Fibroblast of lung (primary cell): ENCODE results near the gene SELENOH.

Experiments
- EZH2 ChIP-seq: IDR thresholded peaks from 2 replicates; pipeline ENCODE4 v1.5.1; 2012; ENCODE audit warnings: low read length, control low read depth, mild to moderate bottlenecking; ENCODE audit errors: missing control alignments
- TF ChIP-seq, protein P1 (sequence below), 2 donors: IDR thresholded peaks in 1 of 2; conservative IDR thresholded peaks in 1 of 2; 1 replicate in 1 of 2; 2 replicates in 1 of 2; pipeline ENCODE4 v1.5.1; 2011 to 2012; ENCODE audit warnings: low read length in 2 of 2, control low read depth in 1 of 2, inconsistent platforms in 1 of 2, low read depth in 1 of 2, mild to moderate bottlenecking in 1 of 2

DNA sequence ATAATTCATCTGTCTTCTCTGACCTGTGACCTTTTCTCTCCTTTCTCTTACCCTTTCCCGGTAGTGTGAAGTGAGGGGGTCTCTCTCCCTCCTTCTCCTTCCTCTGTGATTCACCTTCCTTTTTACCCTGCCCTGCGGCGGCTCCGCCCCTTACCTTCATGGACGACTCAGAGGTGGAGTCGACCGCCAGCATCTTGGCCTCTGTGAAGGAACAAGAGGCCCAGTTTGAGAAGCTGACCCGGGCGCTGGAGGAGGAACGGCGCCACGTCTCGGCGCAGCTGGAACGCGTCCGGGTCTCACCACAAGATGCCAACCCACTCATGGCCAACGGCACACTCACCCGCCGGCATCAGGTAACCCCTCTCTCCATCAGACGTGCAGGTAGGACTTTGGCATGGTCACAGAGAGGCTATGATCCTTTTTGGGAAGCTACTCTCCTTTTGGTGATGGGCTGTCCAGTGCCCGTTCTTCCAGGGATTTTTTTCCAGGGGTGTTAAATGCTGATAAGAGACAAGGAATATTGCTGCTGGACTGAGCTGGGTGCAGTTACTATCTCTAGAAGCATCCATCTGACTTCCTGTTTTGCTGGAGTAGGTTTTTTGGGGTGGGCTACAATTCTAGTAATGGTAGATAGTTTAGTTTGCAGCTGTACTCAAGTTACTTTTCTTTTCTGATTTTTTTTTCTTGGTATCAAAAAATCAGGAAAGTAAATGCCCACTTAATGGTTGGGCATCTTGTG, 50.2 kb downstream of the SELENOH start:
- TF ChIP-seq, protein P1, sequence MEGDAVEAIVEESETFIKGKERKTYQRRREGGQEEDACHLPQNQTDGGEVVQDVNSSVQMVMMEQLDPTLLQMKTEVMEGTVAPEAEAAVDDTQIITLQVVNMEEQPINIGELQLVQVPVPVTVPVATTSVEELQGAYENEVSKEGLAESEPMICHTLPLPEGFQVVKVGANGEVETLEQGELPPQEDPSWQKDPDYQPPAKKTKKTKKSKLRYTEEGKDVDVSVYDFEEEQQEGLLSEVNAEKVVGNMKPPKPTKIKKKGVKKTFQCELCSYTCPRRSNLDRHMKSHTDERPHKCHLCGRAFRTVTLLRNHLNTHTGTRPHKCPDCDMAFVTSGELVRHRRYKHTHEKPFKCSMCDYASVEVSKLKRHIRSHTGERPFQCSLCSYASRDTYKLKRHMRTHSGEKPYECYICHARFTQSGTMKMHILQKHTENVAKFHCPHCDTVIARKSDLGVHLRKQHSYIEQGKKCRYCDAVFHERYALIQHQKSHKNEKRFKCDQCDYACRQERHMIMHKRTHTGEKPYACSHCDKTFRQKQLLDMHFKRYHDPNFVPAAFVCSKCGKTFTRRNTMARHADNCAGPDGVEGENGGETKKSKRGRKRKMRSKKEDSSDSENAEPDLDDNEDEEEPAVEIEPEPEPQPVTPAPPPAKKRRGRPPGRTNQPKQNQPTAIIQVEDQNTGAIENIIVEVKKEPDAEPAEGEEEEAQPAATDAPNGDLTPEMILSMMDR (conservative IDR thresholded peaks at IDR 0.05 in 1 of 2, IDR thresholded peaks at IDR 0.05 in 1 of 2; ENCODE audit: low read depth in 1 of 2, low read length in 2 of 2), result no peak
- TF ChIP-seq EZH2, result no peak
